Caco-2 (cell line): ENCODE data around the gene CCDC170. TPM values are rescaled to one million over a fixed set of nuclear protein-coding genes. Genes with fewer than 3 reads are reported as not detected.

Experiments
- BruUV-seq: library from RNA; stranded (reverse); fragments of 400-500 nt; replicated peaks from 2 replicates; lab custom pipeline; 2021; lab: Mats Ljungman, UMichigan
- CTCF ChIA-PET: fragments of 300-600 bp; sonication (Branson Sonifier 250); formaldehyde crosslinking; loops from one replicate; lab custom pipeline; 2022; ENCODE audit warnings: antibody characterized with exemption; lab: Charles Lee
- POLR2A ChIA-PET: fragments of 300-600 bp; sonication (Branson Sonifier 250); formaldehyde crosslinking; loops from one replicate; lab custom pipeline; 2022; ENCODE audit warnings: antibody characterized with exemption; lab: Charles Lee
- DNase-seq, 2 experiments: peaks; one replicate each; pipeline versions ENCODE4 v3.0.0 to v3.0.0-alpha.2; 2020 to 2022
- H3K27me3 ChIP-seq: replicated peaks from 2 replicates; pipeline ENCODE4 v1.6.0; 2011; ENCODE audit warnings: low read length; ENCODE audit not compliant: control insufficient read depth, insufficient read depth
- H3K36me3 ChIP-seq: 2 replicates; pipeline ENCODE4 v1.5.1; 2011; ENCODE audit warnings: low read length; ENCODE audit not compliant: control insufficient read depth, insufficient read depth
- H3K4me1 ChIP-seq: fragments of 250-450 bp; sonication (Bioruptor Pico); 2 replicates; pipeline ENCODE4 v1.5.1; 2020; ENCODE audit warnings: mild to moderate bottlenecking
- H3K4me3 ChIP-seq: 2 replicates; pipeline ENCODE4 v1.5.1; 2011; ENCODE audit warnings: low read depth, mild to moderate bottlenecking, control low read depth, low read length
- H3K9me3 ChIP-seq: fragments of 250-450 bp; sonication (Bioruptor Pico); 2 replicates; pipeline ENCODE4 v1.5.1; 2020; ENCODE audit warnings: mild to moderate bottlenecking, moderate library complexity
- H3K27ac Mint-ChIP-seq: one replicate; pipeline ENCODE4 v1.8.0; 2022; ENCODE audit warnings: mixed read lengths; ENCODE audit not compliant: unreplicated experiment
- H3K27me3 Mint-ChIP-seq: one replicate; pipeline ENCODE4 v1.8.0; 2022; ENCODE audit warnings: mixed read lengths; ENCODE audit not compliant: insufficient read depth, unreplicated experiment
- H3K36me3 Mint-ChIP-seq: one replicate; pipeline ENCODE4 v1.8.0; 2022; ENCODE audit warnings: mild to moderate bottlenecking, mixed read lengths; ENCODE audit not compliant: insufficient read depth, unreplicated experiment
- H3K4me1 Mint-ChIP-seq: one replicate; pipeline ENCODE4 v1.8.0; 2022; ENCODE audit warnings: low read depth, mixed read lengths; ENCODE audit not compliant: unreplicated experiment
- H3K4me3 Mint-ChIP-seq: one replicate; pipeline ENCODE4 v1.8.0; 2022; ENCODE audit warnings: mild to moderate bottlenecking, moderate library complexity, mixed read lengths; ENCODE audit not compliant: unreplicated experiment
- H3K9me3 Mint-ChIP-seq: one replicate; pipeline ENCODE4 v1.8.0; 2022; ENCODE audit warnings: mixed read lengths; ENCODE audit not compliant: unreplicated experiment
- intact Hi-C: fragments of 100-400 bp; cut with micrococcal nuclease; formaldehyde crosslinking; loops from one replicate; pipeline ENCODE4 v1.10.0; 2022; ENCODE audit not compliant: unreplicated experiment
- total RNA-seq: library from RNA; stranded (reverse); gene quantifications from 2 replicates; pipeline ENCODE4 v1.2.3, GENCODE V29; 2022
- TF ChIP-seq, protein P1 (sequence below), 2 experiments: fragments of 200-600 bp in 1 of 2; IDR thresholded peaks; 1 replicate in 1 of 2; 2 replicates in 1 of 2; pipeline versions ENCODE4 v1.5.1 to v1.8.0; 2011 to 2022; ENCODE audit warnings: antibody characterized with exemption in 1 of 2, control low read depth in 1 of 2, inconsistent platforms in 1 of 2, low read depth in 1 of 2, low read length in 1 of 2, mild to moderate bottlenecking in 1 of 2, moderate library complexity in 1 of 2; ENCODE audit not compliant: insufficient read depth in 1 of 2, severe bottlenecking in 1 of 2, unreplicated experiment in 1 of 2

The CCDC170 gene
- total RNA-seq, 1 experiment from 2014 or later = 6.8 TPM

DNA sequence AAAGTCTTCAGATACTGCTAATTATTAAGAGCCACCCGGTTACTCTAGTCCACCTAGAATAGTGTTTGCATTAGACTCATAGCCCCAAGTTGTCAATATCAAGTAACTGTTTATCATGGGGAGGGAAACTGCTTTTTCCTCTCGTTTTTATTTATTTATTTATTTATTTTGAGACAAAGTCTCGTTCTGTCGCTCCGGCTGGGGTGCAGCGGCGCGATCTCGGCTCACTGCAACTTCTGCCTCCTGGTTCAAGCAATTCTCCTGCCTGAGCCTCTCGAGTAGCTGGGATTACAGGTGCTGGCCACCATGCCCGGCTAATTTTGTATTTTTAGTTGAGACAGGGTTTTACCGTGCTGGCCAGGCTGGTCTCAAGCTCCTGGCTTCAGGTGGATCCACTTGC lies 16.1 kb upstream of the CCDC170 start:
- TF ChIP-seq, protein P1, sequence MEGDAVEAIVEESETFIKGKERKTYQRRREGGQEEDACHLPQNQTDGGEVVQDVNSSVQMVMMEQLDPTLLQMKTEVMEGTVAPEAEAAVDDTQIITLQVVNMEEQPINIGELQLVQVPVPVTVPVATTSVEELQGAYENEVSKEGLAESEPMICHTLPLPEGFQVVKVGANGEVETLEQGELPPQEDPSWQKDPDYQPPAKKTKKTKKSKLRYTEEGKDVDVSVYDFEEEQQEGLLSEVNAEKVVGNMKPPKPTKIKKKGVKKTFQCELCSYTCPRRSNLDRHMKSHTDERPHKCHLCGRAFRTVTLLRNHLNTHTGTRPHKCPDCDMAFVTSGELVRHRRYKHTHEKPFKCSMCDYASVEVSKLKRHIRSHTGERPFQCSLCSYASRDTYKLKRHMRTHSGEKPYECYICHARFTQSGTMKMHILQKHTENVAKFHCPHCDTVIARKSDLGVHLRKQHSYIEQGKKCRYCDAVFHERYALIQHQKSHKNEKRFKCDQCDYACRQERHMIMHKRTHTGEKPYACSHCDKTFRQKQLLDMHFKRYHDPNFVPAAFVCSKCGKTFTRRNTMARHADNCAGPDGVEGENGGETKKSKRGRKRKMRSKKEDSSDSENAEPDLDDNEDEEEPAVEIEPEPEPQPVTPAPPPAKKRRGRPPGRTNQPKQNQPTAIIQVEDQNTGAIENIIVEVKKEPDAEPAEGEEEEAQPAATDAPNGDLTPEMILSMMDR (IDR thresholded peaks at IDR 0.05; ENCODE audit: insufficient read depth in 1 of 2, low read depth in 1 of 2, low read length in 1 of 2, severe bottlenecking in 1 of 2, unreplicated experiment in 1 of 2) = no peak
- no peak overlapping the region for H3K27ac Mint-ChIP-seq
- H3K36me3 ChIP-seq = no peaks in the 10 kb centered on the region
- no peak for DNase-seq
- intact Hi-C loops = no loop called here
- BruUV-seq = no TSS peak
- ChIA-PET POLR2A (no interaction called here), CTCF (no interaction called here)
- no peaks in the 10 kb centered on the region for H3K36me3 Mint-ChIP-seq
- H3K27me3 Mint-ChIP-seq = no peaks in the 10 kb centered on the region
- no peaks in the 10 kb centered on the region for H3K4me1 Mint-ChIP-seq
- H3K9me3 ChIP-seq = no peaks in the 10 kb centered on the region
- H3K4me3 Mint-ChIP-seq = no peak overlapping the region
- H3K4me1 ChIP-seq = no peaks in the 10 kb centered on the region
- H3K9me3 Mint-ChIP-seq = no peaks in the 10 kb centered on the region
- H3K4me3 ChIP-seq = no peak overlapping the region
- H3K27me3 ChIP-seq = no peaks in the 10 kb centered on the region

DNA sequence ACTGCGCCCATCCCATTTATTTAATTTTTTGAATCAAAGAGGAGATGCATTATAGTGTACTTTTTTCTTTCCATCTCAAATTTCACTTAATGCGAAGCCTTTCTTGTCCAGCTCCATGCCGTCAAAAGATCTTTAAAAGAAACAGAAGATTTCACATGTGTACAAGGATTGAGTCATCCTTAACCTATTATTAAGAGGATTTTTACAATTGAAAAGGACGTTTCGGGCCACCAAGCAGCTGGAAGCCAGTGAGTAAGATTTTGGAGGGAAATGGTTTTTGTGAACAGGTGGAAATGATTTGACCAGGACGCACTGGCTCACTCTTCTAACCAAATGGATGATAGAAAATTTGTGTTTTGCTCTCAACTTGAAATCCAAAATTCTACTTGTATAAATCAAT lies 15.1 kb upstream of the CCDC170 start:
- intact Hi-C loops = no loop called here
- H3K27ac Mint-ChIP-seq = no peak overlapping the region
- CTCF ChIA-PET = no interaction called here

GRCh38 chr6:151481786-151482185 lies 12.0 kb upstream of the CCDC170 start:
- POLR2A ChIA-PET = no interaction called here

More for the DNA sequence above, 15.1 kb upstream of the CCDC170 start:
- TF ChIP-seq, protein P1 (IDR thresholded peaks at IDR 0.05; ENCODE audit: insufficient read depth in 1 of 2, low read depth in 1 of 2, low read length in 1 of 2, severe bottlenecking in 1 of 2, unreplicated experiment in 1 of 2) = no peak
- POLR2A ChIA-PET = no interaction called here
- Histone ChIP-seq H3K4me3 (no peak overlapping the region), H3K27me3 (no peaks in the 10 kb centered on the region), H3K4me1 (no peaks in the 10 kb centered on the region), H3K36me3 (no peaks in the 10 kb centered on the region), H3K9me3 (no peaks in the 10 kb centered on the region)
- no peaks in the 10 kb centered on the region for H3K36me3 Mint-ChIP-seq
- H3K4me3 Mint-ChIP-seq = no peak overlapping the region
- no peak for DNase-seq
- H3K27me3 Mint-ChIP-seq = no peaks in the 10 kb centered on the region
- no peaks in the 10 kb centered on the region for H3K4me1 Mint-ChIP-seq
- no TSS peak for BruUV-seq
- no peaks in the 10 kb centered on the region for H3K9me3 Mint-ChIP-seq

More at GRCh38 chr6:151481786-151482185, 12.0 kb upstream of the CCDC170 start:
- BruUV-seq = no TSS peak
- TF ChIP-seq, protein P1 (IDR thresholded peaks at IDR 0.05; ENCODE audit: insufficient read depth in 1 of 2, low read depth in 1 of 2, low read length in 1 of 2, severe bottlenecking in 1 of 2, unreplicated experiment in 1 of 2) = no peak
- Mint-ChIP-seq H3K27me3 (no peaks in the 10 kb centered on the region), H3K27ac (no peak overlapping the region), H3K36me3 (no peaks in the 10 kb centered on the region), H3K4me1 (peaks cover 7% of the 10 kb centered on the region), H3K9me3 (no peaks in the 10 kb centered on the region), H3K4me3 (no peak overlapping the region)
- H3K9me3 ChIP-seq = no peaks in the 10 kb centered on the region
- no peak overlapping the region for H3K4me3 ChIP-seq
- intact Hi-C loops = no loop called here
- CTCF ChIA-PET = interaction anchor here (0.5 to 0.6 kb wide), 2 partner anchors 56 to 184 kb away, joined by 3 to 4 read pairs; no protein-coding TSS in a partner anchor
- H3K27me3 ChIP-seq = no peaks in the 10 kb centered on the region
- no peaks in the 10 kb centered on the region for H3K4me1 ChIP-seq
- DNase-seq = no peak
- H3K36me3 ChIP-seq = no peaks in the 10 kb centered on the region
